COLO829 (cell line): ENCODE results near the gene TAF11L2.
"Not testable (repeated sequence)": the region's sequence is repeated elsewhere in the genome, so short reads cannot be mapped to it uniquely, and the experiment has no call there.

Source experiments
- DNase-seq: peaks from one replicate; pipeline ENCODE4 v3.0.0; 2012; ENCODE audit warnings: low spot score

Gene TAF11L2

GRCh38 chr5:17526504-17526903, 28.5 kb downstream of the TAF11L2 start:
- not testable (repeated sequence) for DNase-seq

DNA sequence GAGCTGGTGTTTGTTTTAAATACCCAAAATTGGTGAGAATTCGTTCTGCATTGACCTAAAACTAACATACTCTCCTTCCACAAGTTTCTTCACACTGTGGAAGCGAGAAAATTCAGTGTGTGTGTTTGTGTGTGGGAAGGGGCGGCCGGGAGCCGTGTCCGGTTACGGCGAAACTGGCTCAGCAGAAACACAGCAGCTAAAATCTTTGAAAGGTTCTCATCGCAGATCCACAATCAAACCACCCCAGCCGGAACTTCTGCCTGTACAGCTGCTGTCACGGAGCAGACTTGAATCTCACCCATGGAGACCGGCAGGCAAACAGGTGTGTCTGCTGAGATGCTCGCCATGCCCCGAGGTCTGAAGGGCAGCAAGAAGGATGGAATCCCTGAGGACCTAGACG, 30.3 kb downstream of the TAF11L2 start, which contains the start of gene TAF11L6:
Gene TAF11L6, plus strand, starts transcription at position 301 of the 400 bp plus-strand sequence.
- DNase-seq = not testable (repeated sequence)
